Activated CD4-positive, alpha-beta T cell treated with anti-CD3 and anti-CD28 coated beads for 24 hours (primary cell): ENCODE measurements around the gene YIF1A.
A peak's percentile ranks its signal among the peaks of the same experiment; 100 is the strongest.
"Not testable (repeated sequence)": the region's sequence is repeated elsewhere in the genome, so short reads cannot be mapped to it uniquely, and the experiment has no call there.

Experiments
- DNase-seq, 2 donors: peaks; one replicate each; pipeline ENCODE4 v3.0.0-alpha.2; 2020; ENCODE audit warnings: low read depth in 2 of 2

YIF1A gene

GRCh38 chr11:66286699-66287098 lies 2.2 kb downstream of the YIF1A start:
- no peak for DNase-seq

GRCh38 chr11:66285250-66285947 lies 3.5 kb downstream of the YIF1A start:
- DNase-seq, result no peak

GRCh38 chr11:66284526-66285078 lies 4.3 kb downstream of the YIF1A start:
- DNase-seq, result no peak

GRCh38 chr11:66283461-66284105 lies 5.4 kb downstream of the YIF1A start:
- no peak for DNase-seq

GRCh38 chr11:66282468-66283455 lies 6.2 kb downstream of the YIF1A start:
- DNase-seq, result peak; percentile 98

GRCh38 chr11:66281776-66282467 lies 7.0 kb downstream of the YIF1A start:
- DNase-seq, result no peak

GRCh38 chr11:66281001-66281400 lies 7.9 kb downstream of the YIF1A start:
- no peak for DNase-seq

GRCh38 chr11:66280428-66280827 lies 8.5 kb downstream of the YIF1A start:
- DNase-seq, result no peak

GRCh38 chr11:66279092-66279734 lies 9.7 kb downstream of the YIF1A start:
- no peak for DNase-seq

GRCh38 chr11:66278363-66279091 lies 10.4 kb downstream of the YIF1A start:
- no peak for DNase-seq

GRCh38 chr11:66277471-66278362 lies 11.2 kb downstream of the YIF1A start, which contains the start of gene CNIH2:
CNIH2 (plus strand) TSS chr11:66278175; CDS start chr11:66278457, 282 bp downstream.
- DNase-seq, result peak; percentile 33 to 34

GRCh38 chr11:66277064-66277463 lies 11.9 kb downstream of the YIF1A start:
- DNase-seq, result not testable (repeated sequence)

- not testable (repeated sequence) for DNase-seq
These were observed 12.3 kb downstream of the YIF1A start for GRCh38 chr11:66276619-66277018.

- no peak for DNase-seq
These were observed 12.8 kb downstream of the YIF1A start for GRCh38 chr11:66275984-66276612.

- no peak for DNase-seq
These were observed 13.5 kb downstream of the YIF1A start for GRCh38 chr11:66275396-66275795.

- no peak for DNase-seq
These were observed 14.7 kb downstream of the YIF1A start for GRCh38 chr11:66274219-66274618.

GRCh38 chr11:66272596-66272995 lies 16.3 kb downstream of the YIF1A start:
- DNase-seq, result no peak

- DNase-seq, result no peak
These were observed 17.1 kb downstream of the YIF1A start for GRCh38 chr11:66271816-66272215.
